ENCODE measurements around the gene H3-3A.
A peak's percentile ranks its signal among the peaks of the same experiment; 100 is the strongest.

H3-3A gene

DNA sequence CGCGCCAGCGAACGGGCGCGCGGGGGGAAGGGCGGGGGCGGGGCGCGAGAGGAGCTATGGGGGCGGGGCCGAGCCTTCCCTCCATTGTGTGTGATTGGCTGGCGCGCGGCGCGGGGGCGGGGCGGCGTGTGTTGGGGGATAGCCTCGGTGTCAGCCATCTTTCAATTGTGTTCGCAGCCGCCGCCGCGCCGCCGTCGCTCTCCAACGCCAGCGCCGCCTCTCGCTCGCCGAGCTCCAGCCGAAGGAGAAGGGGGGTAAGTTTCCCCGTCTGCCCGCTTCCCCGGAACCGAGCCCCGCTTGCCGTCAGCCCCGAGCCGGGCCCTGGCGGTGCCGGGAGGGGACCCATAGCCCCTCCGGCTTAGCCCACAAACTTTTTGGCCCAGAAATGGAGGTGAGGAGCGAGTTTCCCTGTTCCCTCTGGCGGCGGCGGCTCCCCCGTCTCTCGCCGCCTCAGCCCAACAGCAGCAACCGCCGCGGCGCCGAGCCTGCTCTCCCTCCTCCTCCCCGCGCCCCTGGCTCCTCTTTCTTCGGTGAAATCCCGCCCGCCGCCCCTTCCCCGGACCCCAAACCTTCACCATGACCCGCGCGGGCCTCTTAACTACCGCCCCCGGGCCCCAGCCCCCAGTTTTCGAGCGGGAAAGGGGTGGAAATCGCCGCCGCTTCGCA, at the start of gene H3-3A:
Gene H3-3A (plus strand): TSS at position 159 of the 666 bp plus-strand sequence. CDS start 1,636 bp downstream, outside the sequence.
- TF ChIP-seq, protein P1, sequence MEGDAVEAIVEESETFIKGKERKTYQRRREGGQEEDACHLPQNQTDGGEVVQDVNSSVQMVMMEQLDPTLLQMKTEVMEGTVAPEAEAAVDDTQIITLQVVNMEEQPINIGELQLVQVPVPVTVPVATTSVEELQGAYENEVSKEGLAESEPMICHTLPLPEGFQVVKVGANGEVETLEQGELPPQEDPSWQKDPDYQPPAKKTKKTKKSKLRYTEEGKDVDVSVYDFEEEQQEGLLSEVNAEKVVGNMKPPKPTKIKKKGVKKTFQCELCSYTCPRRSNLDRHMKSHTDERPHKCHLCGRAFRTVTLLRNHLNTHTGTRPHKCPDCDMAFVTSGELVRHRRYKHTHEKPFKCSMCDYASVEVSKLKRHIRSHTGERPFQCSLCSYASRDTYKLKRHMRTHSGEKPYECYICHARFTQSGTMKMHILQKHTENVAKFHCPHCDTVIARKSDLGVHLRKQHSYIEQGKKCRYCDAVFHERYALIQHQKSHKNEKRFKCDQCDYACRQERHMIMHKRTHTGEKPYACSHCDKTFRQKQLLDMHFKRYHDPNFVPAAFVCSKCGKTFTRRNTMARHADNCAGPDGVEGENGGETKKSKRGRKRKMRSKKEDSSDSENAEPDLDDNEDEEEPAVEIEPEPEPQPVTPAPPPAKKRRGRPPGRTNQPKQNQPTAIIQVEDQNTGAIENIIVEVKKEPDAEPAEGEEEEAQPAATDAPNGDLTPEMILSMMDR (IDR thresholded peaks at IDR 0.05; ENCODE audit: insufficient read depth, low read depth, low read length, missing control alignments) = no peak

GRCh38 chr1:226017070-226017469, 45.4 kb upstream of the H3-3A start:
- TF ChIP-seq, protein P1 (IDR thresholded peaks at IDR 0.05; ENCODE audit: insufficient read depth, low read depth, low read length, missing control alignments) = no peak
- H3K4me3 ChIP-seq (ENCODE audit: low read length) = no peak overlapping the region
- no peak for DNase-seq (ENCODE audit: low read depth)

More for the DNA sequence above, at the start of gene H3-3A:
- DNase-seq (ENCODE audit: low read depth) = peak; percentile 96
- peak within 1 kb of the TSS; percentile 65 for H3K4me3 ChIP-seq (ENCODE audit: low read length)

DNA sequence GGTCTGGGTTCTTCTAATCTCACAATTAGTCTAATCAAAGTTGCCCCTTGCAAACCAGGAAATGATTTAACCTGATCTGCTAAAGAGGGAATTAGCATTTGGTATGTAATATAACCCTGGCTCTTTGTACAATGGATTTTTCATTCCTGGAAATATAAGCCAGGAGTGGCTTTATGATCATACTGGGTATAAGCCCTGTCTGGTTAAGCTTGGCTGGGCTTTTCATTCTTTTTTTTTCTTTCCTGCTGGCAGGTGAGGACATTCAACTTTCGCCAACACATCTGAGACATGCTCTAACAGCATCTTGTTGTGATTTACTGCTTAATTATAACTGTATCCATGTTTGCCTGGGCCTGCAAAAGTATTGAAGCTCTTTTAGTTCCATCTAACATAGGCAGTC, 42.9 kb upstream of the H3-3A start:
- DNase-seq (ENCODE audit: low read depth) = no peak
- TF ChIP-seq, protein P1 (IDR thresholded peaks at IDR 0.05; ENCODE audit: insufficient read depth, low read depth, low read length, missing control alignments) = no peak
- no peak overlapping the region for H3K4me3 ChIP-seq (ENCODE audit: low read length)

DNA sequence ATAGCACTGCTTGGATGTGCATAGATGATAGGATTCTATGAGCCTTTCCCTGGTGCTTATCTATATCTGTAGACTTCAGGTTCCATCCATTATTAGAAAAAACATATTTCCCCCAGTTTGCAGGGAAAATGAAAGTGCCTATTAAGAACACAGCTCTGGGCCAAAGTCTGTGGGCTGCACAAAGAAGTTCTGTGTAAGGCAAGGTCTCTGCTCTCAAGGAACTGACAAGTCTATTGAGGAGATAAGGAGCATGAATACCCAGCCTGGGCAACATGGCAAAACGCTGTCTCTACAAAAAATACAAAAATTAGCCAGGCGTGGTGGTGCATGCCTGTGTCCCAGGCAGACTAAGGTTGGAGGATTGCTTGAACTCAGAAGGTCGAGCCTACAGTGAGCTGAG, 41.1 kb upstream of the H3-3A start:
- no peak for DNase-seq (ENCODE audit: low read depth)
- TF ChIP-seq, protein P1 (IDR thresholded peaks at IDR 0.05; ENCODE audit: insufficient read depth, low read depth, low read length, missing control alignments) = no peak

GRCh38 chr1:226021801-226022200, 40.7 kb upstream of the H3-3A start:
- no peak for DNase-seq (ENCODE audit: low read depth)
- TF ChIP-seq, protein P1 (IDR thresholded peaks at IDR 0.05; ENCODE audit: insufficient read depth, low read depth, low read length, missing control alignments) = no peak
- H3K4me3 ChIP-seq (ENCODE audit: low read length) = no peak overlapping the region

More for the DNA sequence above, 41.1 kb upstream of the H3-3A start:
- no peak overlapping the region for H3K4me3 ChIP-seq (ENCODE audit: low read length)

DNA sequence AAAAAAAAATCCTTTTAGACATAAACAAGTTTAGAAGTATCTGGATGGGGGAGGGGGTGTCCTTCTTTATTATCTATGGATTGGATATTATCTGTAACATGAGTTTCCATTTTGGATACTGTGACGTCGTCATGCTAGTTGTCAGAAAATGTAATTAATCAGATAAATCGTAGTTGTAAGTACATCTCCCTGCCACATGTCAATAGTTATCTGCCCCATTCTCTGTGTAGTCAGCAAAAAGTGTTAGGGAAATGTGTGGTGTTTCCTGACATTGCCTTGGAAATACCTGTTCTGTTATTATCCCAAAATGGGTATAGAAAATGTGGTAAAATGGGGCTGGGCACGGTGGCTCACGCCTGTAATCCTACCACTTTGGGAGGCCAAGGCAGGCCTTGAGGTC, 38.8 kb upstream of the H3-3A start:
- TF ChIP-seq, protein P1 (IDR thresholded peaks at IDR 0.05; ENCODE audit: insufficient read depth, low read depth, low read length, missing control alignments) = no peak
- no peak for DNase-seq (ENCODE audit: low read depth)
- H3K4me3 ChIP-seq (ENCODE audit: low read length) = no peak overlapping the region

- TF ChIP-seq, protein P1 (IDR thresholded peaks at IDR 0.05; ENCODE audit: insufficient read depth, low read depth, low read length, missing control alignments) = no peak
- H3K4me3 ChIP-seq (ENCODE audit: low read length) = no peak overlapping the region
- no peak for DNase-seq (ENCODE audit: low read depth)
These were observed 35.7 kb upstream of the H3-3A start for GRCh38 chr1:226026833-226027232.
